ENCODE measurements around the gene MTERF1.

- TF ChIP-seq CTCF (IDR thresholded peaks at IDR 0.05; ENCODE audit: low read length) (no peak), EZH2 (optimal IDR thresholded peaks at IDR 0.05; ENCODE audit: low read depth, low read length) (no peak)
Observed at GRCh38 chr7:91922857-91923256, 42.4 kb upstream of the MTERF1 start.

Data from MM.1S (cell line).